ENCODE data around the gene EAF1.
"Not testable (repeated sequence)": the region's sequence is repeated elsewhere in the genome, so short reads cannot be mapped to it uniquely, and the experiment has no call there.

EAF1 gene

GRCh38 chr3:15455756-15456155, 28.4 kb downstream of the EAF1 start:
- no peak for DNase-seq (ENCODE audit: low read depth, low spot score)
- no peak for TF ChIP-seq CTCF (IDR thresholded peaks at IDR 0.05; ENCODE audit: insufficient read depth, low read length, missing control alignments)
- POLR2A ChIA-PET, result no interaction called here
- CTCF ChIA-PET, result no interaction called here
- no peak overlapping the region for H3K4me3 ChIP-seq (ENCODE audit: low read depth, low read length)

- H3K4me3 ChIP-seq (ENCODE audit: low read depth, low read length), result no peak overlapping the region
- ChIA-PET POLR2A (no interaction called here), CTCF (no interaction called here)
- no peak for DNase-seq (ENCODE audit: low read depth, low spot score)
- no peak for TF ChIP-seq CTCF (IDR thresholded peaks at IDR 0.05; ENCODE audit: insufficient read depth, low read length, missing control alignments)
Measured at GRCh38 chr3:15456321-15456720, 28.9 kb downstream of the EAF1 start.

- CTCF ChIA-PET; POLR2A ChIA-PET; DNase-seq (ENCODE audit: low read depth, low spot score); H3K4me3 ChIP-seq (ENCODE audit: low read depth, low read length): not testable (repeated sequence)
Measured at GRCh38 chr3:15456915-15457314, 29.5 kb downstream of the EAF1 start.

- POLR2A ChIA-PET, result no interaction called here
- no peak overlapping the region for H3K4me3 ChIP-seq (ENCODE audit: low read depth, low read length)
- no peak for DNase-seq (ENCODE audit: low read depth, low spot score)
- CTCF ChIA-PET, result no interaction called here
- TF ChIP-seq CTCF (IDR thresholded peaks at IDR 0.05; ENCODE audit: insufficient read depth, low read length, missing control alignments), result no peak
Measured at GRCh38 chr3:15458212-15458780, 30.9 kb downstream of the EAF1 start.

GRCh38 chr3:15460891-15461531, 33.6 kb downstream of the EAF1 start:
- no peak for TF ChIP-seq CTCF (IDR thresholded peaks at IDR 0.05; ENCODE audit: insufficient read depth, low read length, missing control alignments)
- DNase-seq (ENCODE audit: low read depth, low spot score), result no peak
- POLR2A ChIA-PET, result interaction anchor here (0.6 kb wide), 1 partner anchor 337 kb away, joined by 4 read pairs; no protein-coding TSS in a partner anchor
- no peak overlapping the region for H3K4me3 ChIP-seq (ENCODE audit: low read depth, low read length)
- CTCF ChIA-PET, result interaction anchor here (0.7 kb wide), 1 partner anchor 96 kb away, joined by 3 read pairs; no protein-coding TSS in a partner anchor

- POLR2A ChIA-PET, result no interaction called here
- CTCF ChIA-PET, result no interaction called here
- DNase-seq (ENCODE audit: low read depth, low spot score), result no peak
- H3K4me3 ChIP-seq (ENCODE audit: low read depth, low read length), result no peak overlapping the region
- no peak for TF ChIP-seq CTCF (IDR thresholded peaks at IDR 0.05; ENCODE audit: insufficient read depth, low read length, missing control alignments)
Measured at GRCh38 chr3:15462451-15462850, 35.1 kb downstream of the EAF1 start.

Data from AG04449 (cell line).